GM23338 (cell line): ENCODE results near the gene CNR1. TPM values are rescaled to one million over a fixed set of nuclear protein-coding genes. Genes with fewer than 3 reads are reported as not detected.

ENCODE experiments used
- ATAC-seq: fragments of 200-7000 bp; cut with Tn5 transposase; 3 replicates; pipeline ENCODE4 v1.9.1; 2020
- DNase-seq: peaks from one replicate; pipeline ENCODE4 v3.0.0-alpha.2; 2015; ENCODE audit warnings: low spot score
- H2AFZ ChIP-seq: fragments of 200-600 bp; sonication (generic); 2 replicates; pipeline ENCODE4 v1.8.0; 2016; ENCODE audit warnings: antibody characterized with exemption, mild to moderate bottlenecking, moderate library complexity
- H3F3A ChIP-seq: fragments of 200-600 bp; sonication (generic); replicated peaks from 2 replicates; pipeline ENCODE4 v1.8.0; 2017; ENCODE audit warnings: antibody characterized with exemption, mixed run types, low read depth
- H3K27ac ChIP-seq: fragments of 200-600 bp; sonication (generic); 2 replicates; pipeline ENCODE4 v1.6.1; 2016; ENCODE audit warnings: low read depth
- H3K27me3 ChIP-seq: fragments of 200-600 bp; sonication (generic); 2 replicates; pipeline ENCODE4 v1.8.0; 2016; ENCODE audit warnings: mild to moderate bottlenecking, mixed run types, moderate library complexity; ENCODE audit not compliant: insufficient read depth
- H3K36me3 ChIP-seq: fragments of 200-600 bp; sonication (generic); 2 replicates; pipeline ENCODE4 v1.8.0; 2016; ENCODE audit warnings: mild to moderate bottlenecking; ENCODE audit not compliant: insufficient read depth
- H3K4me1 ChIP-seq: fragments of 200-600 bp; sonication (generic); 2 replicates; pipeline ENCODE4 v1.8.0; 2016; ENCODE audit warnings: mild to moderate bottlenecking, moderate library complexity; ENCODE audit not compliant: insufficient read depth
- H3K4me2 ChIP-seq: fragments of 200-600 bp; sonication (generic); 2 replicates; pipeline ENCODE4 v1.7.1; 2017; ENCODE audit warnings: mixed run types
- H3K4me3 ChIP-seq: fragments of 200-600 bp; sonication (generic); 2 replicates; pipeline ENCODE4 v1.6.1; 2016; ENCODE audit warnings: mixed run types
- H3K79me2 ChIP-seq: fragments of 200-600 bp; sonication (generic); replicated peaks from 2 replicates; pipeline ENCODE4 v1.8.0; 2017; ENCODE audit warnings: mild to moderate bottlenecking; ENCODE audit not compliant: insufficient read depth
- H3K9me2 ChIP-seq: fragments of 200-600 bp; sonication (generic); 2 replicates; pipeline ENCODE4 v1.8.0; 2017; ENCODE audit not compliant: insufficient read depth
- H4K20me1 ChIP-seq: fragments of 200-600 bp; sonication (generic); replicated peaks from 2 replicates; pipeline ENCODE4 v1.8.0; 2017; ENCODE audit warnings: mild to moderate bottlenecking; ENCODE audit not compliant: insufficient read depth
- H3K27ac Mint-ChIP-seq: 2 replicates; pipeline ENCODE4 v1.8.0; 2020; ENCODE audit warnings: inconsistent platforms, mild to moderate bottlenecking, moderate library complexity, mixed read lengths
- H3K27me3 Mint-ChIP-seq: 3 replicates; pipeline ENCODE4 v1.8.0; 2022; ENCODE audit warnings: low read depth, mild to moderate bottlenecking, moderate library complexity, mixed read lengths, inconsistent platforms; ENCODE audit not compliant: insufficient read depth, poor library complexity
- H3K36me3 Mint-ChIP-seq: 3 replicates; pipeline ENCODE4 v1.8.0; 2021; ENCODE audit warnings: low read depth, mild to moderate bottlenecking, inconsistent platforms, moderate library complexity, mixed read lengths
- H3K4me1 Mint-ChIP-seq: 3 replicates; pipeline ENCODE4 v1.8.0; 2020; ENCODE audit warnings: mild to moderate bottlenecking, inconsistent platforms, mixed read lengths
- H3K4me3 Mint-ChIP-seq: 3 replicates; pipeline ENCODE4 v1.8.0; 2021; ENCODE audit warnings: moderate library complexity, mild to moderate bottlenecking, inconsistent platforms, mixed read lengths
- H3K9me3 Mint-ChIP-seq: 3 replicates; pipeline ENCODE4 v1.8.0; 2020; ENCODE audit warnings: moderate library complexity, mild to moderate bottlenecking, inconsistent platforms, mixed read lengths
- CREB1 ChIP-seq: fragments of 250-450 bp; sonication (Bioruptor Pico); IDR thresholded peaks from 2 replicates; pipeline ENCODE4 v1.5.0; 2020; ENCODE audit warnings: low read depth, mild to moderate bottlenecking, moderate library complexity
- ETS1 ChIP-seq: IDR thresholded peaks from 2 replicates; pipeline ENCODE4 v1.6.1; 2016; ENCODE audit warnings: antibody characterized with exemption
- EZH2 ChIP-seq: fragments of 200-600 bp; sonication (generic); IDR thresholded peaks from one replicate; pipeline ENCODE4 v1.8.0; 2017; ENCODE audit warnings: antibody characterized with exemption, mild to moderate bottlenecking, low read depth; ENCODE audit not compliant: unreplicated experiment
- EZH2phosphoT487 ChIP-seq: fragments of 200-600 bp; sonication (generic); IDR thresholded peaks from one replicate; pipeline ENCODE4 v1.8.1; 2018; ENCODE audit warnings: antibody characterized with exemption; ENCODE audit not compliant: unreplicated experiment
- JUNB ChIP-seq: IDR thresholded peaks from one replicate; pipeline ENCODE4 v1.6.1; 2016; ENCODE audit warnings: antibody characterized with exemption; ENCODE audit not compliant: unreplicated experiment
- NANOG ChIP-seq: IDR thresholded peaks from 2 replicates; pipeline ENCODE4 v1.6.1; 2016; ENCODE audit warnings: antibody characterized with exemption, borderline replicate concordance
- POLR2AphosphoS5 ChIP-seq: IDR thresholded peaks from 2 replicates; pipeline ENCODE4 v1.6.1; 2016; ENCODE audit warnings: antibody characterized with exemption, low read depth
- STAT1 ChIP-seq: IDR thresholded peaks from one replicate; pipeline ENCODE4 v1.6.1; 2016; ENCODE audit warnings: antibody characterized with exemption; ENCODE audit not compliant: unreplicated experiment
- ZNF114 ChIP-seq: fragments of 250-450 bp; sonication (Bioruptor Pico); IDR thresholded peaks from 2 replicates; pipeline ENCODE4 v1.5.0; 2020; ENCODE audit warnings: mild to moderate bottlenecking, moderate library complexity
- ZNF331 ChIP-seq: fragments of 250-450 bp; sonication (Bioruptor Pico); IDR thresholded peaks from 2 replicates; pipeline ENCODE4 v1.5.0; 2020; ENCODE audit warnings: low read depth, mild to moderate bottlenecking, moderate library complexity
- polyA plus RNA-seq: library from polyadenylated mRNA; unstranded; fragments of >200 nt; fragmentation: Nextera tagmentation; extraction: Ambion mirVana; gene quantifications from 2 replicates; pipeline ENCODE4 v1.2.1, GENCODE V29; 2016
- total RNA-seq: library from RNA; depleted of rRNA; stranded (reverse); fragments of >200 nt; shearing (Covaris generic); gene quantifications from 2 replicates; pipeline ENCODE4 v1.2.3, GENCODE V29; 2014
- TF ChIP-seq, protein P1 (sequence below), 2 experiments: fragments of 200-600 bp in 1 of 2; sonication (generic) in 1 of 2; conservative IDR thresholded peaks; 2 replicates each; pipeline versions ENCODE4 v1.5.1 to v1.6.1; 2016 to 2017; ENCODE audit warnings: antibody characterized with exemption in 2 of 2, low read depth in 2 of 2, mild to moderate bottlenecking in 2 of 2, moderate library complexity in 1 of 2
- TF ChIP-seq, protein P2 (sequence below): IDR thresholded peaks from one replicate; pipeline ENCODE4 v1.6.1; 2018; ENCODE audit warnings: antibody characterized with exemption; ENCODE audit not compliant: unreplicated experiment
- TF ChIP-seq, protein P3 (sequence below): fragments of 250-450 bp; sonication (Bioruptor Pico); IDR thresholded peaks from 2 replicates; pipeline ENCODE4 v1.5.0; 2020; ENCODE audit warnings: mild to moderate bottlenecking, moderate library complexity

CNR1 gene
- total and polyA plus RNA-seq, 2 experiments from 2014 or later = 0.71 to 2.6 TPM

GRCh38 chr6:88142297-88142668, 23.9 kb downstream of the CNR1 start:
- H3K27me3 Mint-ChIP-seq = no peaks in the 10 kb centered on the region
- no peak overlapping the region for H3K27ac ChIP-seq
- peaks cover 22% of the 10 kb centered on the region for H3K4me1 Mint-ChIP-seq
- H3K4me3 Mint-ChIP-seq = no peak overlapping the region
- no peaks in the 10 kb centered on the region for H4K20me1 ChIP-seq
- H3K27ac Mint-ChIP-seq = no peak overlapping the region
- H3K36me3 Mint-ChIP-seq = no peaks in the 10 kb centered on the region
- no peak overlapping the region for H3K4me2 ChIP-seq
- no peaks in the 10 kb centered on the region for H3K36me3 ChIP-seq
- TF ChIP-seq STAT1 = no peak
- TF ChIP-seq ETS1 = no peak
- TF ChIP-seq EZH2phosphoT487 = no peak
- no peak for TF ChIP-seq NANOG
- TF ChIP-seq CREB1 (CRISPR knock-in tag) = no peak
- no peak for TF ChIP-seq POLR2AphosphoS5
- TF ChIP-seq ZNF114 = no peak
- no peak for TF ChIP-seq EZH2
- no peak for TF ChIP-seq ZNF331 (CRISPR knock-in tag)
- TF ChIP-seq, protein P1, sequence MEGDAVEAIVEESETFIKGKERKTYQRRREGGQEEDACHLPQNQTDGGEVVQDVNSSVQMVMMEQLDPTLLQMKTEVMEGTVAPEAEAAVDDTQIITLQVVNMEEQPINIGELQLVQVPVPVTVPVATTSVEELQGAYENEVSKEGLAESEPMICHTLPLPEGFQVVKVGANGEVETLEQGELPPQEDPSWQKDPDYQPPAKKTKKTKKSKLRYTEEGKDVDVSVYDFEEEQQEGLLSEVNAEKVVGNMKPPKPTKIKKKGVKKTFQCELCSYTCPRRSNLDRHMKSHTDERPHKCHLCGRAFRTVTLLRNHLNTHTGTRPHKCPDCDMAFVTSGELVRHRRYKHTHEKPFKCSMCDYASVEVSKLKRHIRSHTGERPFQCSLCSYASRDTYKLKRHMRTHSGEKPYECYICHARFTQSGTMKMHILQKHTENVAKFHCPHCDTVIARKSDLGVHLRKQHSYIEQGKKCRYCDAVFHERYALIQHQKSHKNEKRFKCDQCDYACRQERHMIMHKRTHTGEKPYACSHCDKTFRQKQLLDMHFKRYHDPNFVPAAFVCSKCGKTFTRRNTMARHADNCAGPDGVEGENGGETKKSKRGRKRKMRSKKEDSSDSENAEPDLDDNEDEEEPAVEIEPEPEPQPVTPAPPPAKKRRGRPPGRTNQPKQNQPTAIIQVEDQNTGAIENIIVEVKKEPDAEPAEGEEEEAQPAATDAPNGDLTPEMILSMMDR (conservative IDR thresholded peaks at IDR 0.05; ENCODE audit: low read depth in 2 of 2) = no peak
- no peak for TF ChIP-seq JUNB
- TF ChIP-seq, protein P2, sequence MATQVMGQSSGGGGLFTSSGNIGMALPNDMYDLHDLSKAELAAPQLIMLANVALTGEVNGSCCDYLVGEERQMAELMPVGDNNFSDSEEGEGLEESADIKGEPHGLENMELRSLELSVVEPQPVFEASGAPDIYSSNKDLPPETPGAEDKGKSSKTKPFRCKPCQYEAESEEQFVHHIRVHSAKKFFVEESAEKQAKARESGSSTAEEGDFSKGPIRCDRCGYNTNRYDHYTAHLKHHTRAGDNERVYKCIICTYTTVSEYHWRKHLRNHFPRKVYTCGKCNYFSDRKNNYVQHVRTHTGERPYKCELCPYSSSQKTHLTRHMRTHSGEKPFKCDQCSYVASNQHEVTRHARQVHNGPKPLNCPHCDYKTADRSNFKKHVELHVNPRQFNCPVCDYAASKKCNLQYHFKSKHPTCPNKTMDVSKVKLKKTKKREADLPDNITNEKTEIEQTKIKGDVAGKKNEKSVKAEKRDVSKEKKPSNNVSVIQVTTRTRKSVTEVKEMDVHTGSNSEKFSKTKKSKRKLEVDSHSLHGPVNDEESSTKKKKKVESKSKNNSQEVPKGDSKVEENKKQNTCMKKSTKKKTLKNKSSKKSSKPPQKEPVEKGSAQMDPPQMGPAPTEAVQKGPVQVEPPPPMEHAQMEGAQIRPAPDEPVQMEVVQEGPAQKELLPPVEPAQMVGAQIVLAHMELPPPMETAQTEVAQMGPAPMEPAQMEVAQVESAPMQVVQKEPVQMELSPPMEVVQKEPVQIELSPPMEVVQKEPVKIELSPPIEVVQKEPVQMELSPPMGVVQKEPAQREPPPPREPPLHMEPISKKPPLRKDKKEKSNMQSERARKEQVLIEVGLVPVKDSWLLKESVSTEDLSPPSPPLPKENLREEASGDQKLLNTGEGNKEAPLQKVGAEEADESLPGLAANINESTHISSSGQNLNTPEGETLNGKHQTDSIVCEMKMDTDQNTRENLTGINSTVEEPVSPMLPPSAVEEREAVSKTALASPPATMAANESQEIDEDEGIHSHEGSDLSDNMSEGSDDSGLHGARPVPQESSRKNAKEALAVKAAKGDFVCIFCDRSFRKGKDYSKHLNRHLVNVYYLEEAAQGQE = no peak
- TF ChIP-seq, protein P3, sequence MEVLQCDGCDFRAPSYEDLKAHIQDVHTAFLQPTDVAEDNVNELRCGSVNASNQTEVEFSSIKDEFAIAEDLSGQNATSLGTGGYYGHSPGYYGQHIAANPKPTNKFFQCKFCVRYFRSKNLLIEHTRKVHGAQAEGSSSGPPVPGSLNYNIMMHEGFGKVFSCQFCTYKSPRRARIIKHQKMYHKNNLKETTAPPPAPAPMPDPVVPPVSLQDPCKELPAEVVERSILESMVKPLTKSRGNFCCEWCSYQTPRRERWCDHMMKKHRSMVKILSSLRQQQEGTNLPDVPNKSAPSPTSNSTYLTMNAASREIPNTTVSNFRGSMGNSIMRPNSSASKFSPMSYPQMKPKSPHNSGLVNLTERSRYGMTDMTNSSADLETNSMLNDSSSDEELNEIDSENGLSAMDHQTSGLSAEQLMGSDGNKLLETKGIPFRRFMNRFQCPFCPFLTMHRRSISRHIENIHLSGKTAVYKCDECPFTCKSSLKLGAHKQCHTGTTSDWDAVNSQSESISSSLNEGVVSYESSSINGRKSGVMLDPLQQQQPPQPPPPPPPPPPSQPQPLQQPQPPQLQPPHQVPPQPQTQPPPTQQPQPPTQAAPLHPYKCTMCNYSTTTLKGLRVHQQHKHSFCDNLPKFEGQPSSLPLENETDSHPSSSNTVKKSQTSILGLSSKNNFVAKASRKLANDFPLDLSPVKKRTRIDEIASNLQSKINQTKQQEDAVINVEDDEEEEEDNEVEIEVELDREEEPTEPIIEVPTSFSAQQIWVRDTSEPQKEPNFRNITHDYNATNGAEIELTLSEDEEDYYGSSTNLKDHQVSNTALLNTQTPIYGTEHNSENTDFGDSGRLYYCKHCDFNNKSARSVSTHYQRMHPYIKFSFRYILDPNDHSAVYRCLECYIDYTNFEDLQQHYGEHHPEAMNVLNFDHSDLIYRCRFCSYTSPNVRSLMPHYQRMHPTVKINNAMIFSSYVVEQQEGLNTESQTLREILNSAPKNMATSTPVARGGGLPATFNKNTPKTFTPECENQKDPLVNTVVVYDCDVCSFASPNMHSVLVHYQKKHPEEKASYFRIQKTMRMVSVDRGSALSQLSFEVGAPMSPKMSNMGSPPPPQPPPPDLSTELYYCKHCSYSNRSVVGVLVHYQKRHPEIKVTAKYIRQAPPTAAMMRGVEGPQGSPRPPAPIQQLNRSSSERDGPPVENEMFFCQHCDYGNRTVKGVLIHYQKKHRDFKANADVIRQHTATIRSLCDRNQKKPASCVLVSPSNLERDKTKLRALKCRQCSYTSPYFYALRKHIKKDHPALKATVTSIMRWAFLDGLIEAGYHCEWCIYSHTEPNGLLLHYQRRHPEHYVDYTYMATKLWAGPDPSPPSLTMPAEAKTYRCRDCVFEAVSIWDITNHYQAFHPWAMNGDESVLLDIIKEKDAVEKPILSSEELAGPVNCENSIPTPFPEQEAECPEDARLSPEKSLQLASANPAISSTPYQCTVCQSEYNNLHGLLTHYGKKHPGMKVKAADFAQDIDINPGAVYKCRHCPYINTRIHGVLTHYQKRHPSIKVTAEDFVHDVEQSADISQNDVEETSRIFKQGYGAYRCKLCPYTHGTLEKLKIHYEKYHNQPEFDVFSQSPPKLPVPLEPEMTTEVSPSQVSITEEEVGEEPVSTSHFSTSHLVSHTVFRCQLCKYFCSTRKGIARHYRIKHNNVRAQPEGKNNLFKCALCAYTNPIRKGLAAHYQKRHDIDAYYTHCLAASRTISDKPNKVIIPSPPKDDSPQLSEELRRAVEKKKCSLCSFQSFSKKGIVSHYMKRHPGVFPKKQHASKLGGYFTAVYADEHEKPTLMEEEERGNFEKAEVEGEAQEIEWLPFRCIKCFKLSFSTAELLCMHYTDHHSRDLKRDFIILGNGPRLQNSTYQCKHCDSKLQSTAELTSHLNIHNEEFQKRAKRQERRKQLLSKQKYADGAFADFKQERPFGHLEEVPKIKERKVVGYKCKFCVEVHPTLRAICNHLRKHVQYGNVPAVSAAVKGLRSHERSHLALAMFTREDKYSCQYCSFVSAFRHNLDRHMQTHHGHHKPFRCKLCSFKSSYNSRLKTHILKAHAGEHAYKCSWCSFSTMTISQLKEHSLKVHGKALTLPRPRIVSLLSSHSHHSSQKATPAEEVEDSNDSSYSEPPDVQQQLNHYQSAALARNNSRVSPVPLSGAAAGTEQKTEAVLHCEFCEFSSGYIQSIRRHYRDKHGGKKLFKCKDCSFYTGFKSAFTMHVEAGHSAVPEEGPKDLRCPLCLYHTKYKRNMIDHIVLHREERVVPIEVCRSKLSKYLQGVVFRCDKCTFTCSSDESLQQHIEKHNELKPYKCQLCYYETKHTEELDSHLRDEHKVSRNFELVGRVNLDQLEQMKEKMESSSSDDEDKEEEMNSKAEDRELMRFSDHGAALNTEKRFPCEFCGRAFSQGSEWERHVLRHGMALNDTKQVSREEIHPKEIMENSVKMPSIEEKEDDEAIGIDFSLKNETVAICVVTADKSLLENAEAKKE = no peak
- DNase-seq = no peak
- H3K9me3 Mint-ChIP-seq = no peaks in the 10 kb centered on the region
- H3K4me1 ChIP-seq = peaks cover 17% of the 10 kb centered on the region
- H3K27me3 ChIP-seq = no peaks in the 10 kb centered on the region
- H3F3A ChIP-seq = no peaks in the 10 kb centered on the region
- ATAC-seq = no peak
- no peak overlapping the region for H3K4me3 ChIP-seq
- no peak overlapping the region for H2AFZ ChIP-seq
- peaks cover 16% of the 10 kb centered on the region for H3K9me2 ChIP-seq
- H3K79me2 ChIP-seq = no peaks in the 10 kb centered on the region
